ENCODE measurements around the gene UBQLNL. TPM values are rescaled to one million over a fixed set of nuclear protein-coding genes. Genes with fewer than 3 reads are reported as not detected.

UBQLNL gene
- total RNA-seq = under 0.01 TPM in 2 replicates

GRCh38 chr11:5516599-5516998 is at the start of gene UBQLNL:
UBQLNL (minus strand) TSS chr11:5516699; CDS start chr11:5516441, 258 bp downstream.
- no peak within 1 kb of the TSS for H3K4me3 ChIP-seq (ENCODE audit: low read depth, low read length)
- TF ChIP-seq CTCF (IDR thresholded peaks at IDR 0.05; ENCODE audit: insufficient read depth, low read depth, low read length) = no peak
- no peak for DNase-seq (ENCODE audit: low read depth)

GRCh38 chr11:5564259-5565019 is 47.9 kb upstream of the UBQLNL start:
- no peak for TF ChIP-seq CTCF (IDR thresholded peaks at IDR 0.05; ENCODE audit: insufficient read depth, low read depth, low read length)
- no peak for DNase-seq (ENCODE audit: low read depth)
- H3K4me3 ChIP-seq (ENCODE audit: low read depth, low read length) = no peak overlapping the region

GRCh38 chr11:5557751-5558150 is 41.3 kb upstream of the UBQLNL start:
- no peak for TF ChIP-seq CTCF (IDR thresholded peaks at IDR 0.05; ENCODE audit: insufficient read depth, low read depth, low read length)
- DNase-seq (ENCODE audit: low read depth) = no peak
- no peak overlapping the region for H3K4me3 ChIP-seq (ENCODE audit: low read depth, low read length)

GRCh38 chr11:5556596-5557188 is 40.2 kb upstream of the UBQLNL start:
- no peak for TF ChIP-seq CTCF (IDR thresholded peaks at IDR 0.05; ENCODE audit: insufficient read depth, low read depth, low read length)
- no peak for DNase-seq (ENCODE audit: low read depth)
- H3K4me3 ChIP-seq (ENCODE audit: low read depth, low read length) = no peak overlapping the region

- H3K4me3 ChIP-seq (ENCODE audit: low read depth, low read length) = no peak overlapping the region
- DNase-seq (ENCODE audit: low read depth) = no peak
- TF ChIP-seq CTCF (IDR thresholded peaks at IDR 0.05; ENCODE audit: insufficient read depth, low read depth, low read length) = no peak
Measured at GRCh38 chr11:5553343-5553742, 36.8 kb upstream of the UBQLNL start.

GRCh38 chr11:5550440-5551095 is 34.1 kb upstream of the UBQLNL start:
- H3K4me3 ChIP-seq (ENCODE audit: low read depth, low read length) = no peak overlapping the region

More at GRCh38 chr11:5550440-5551095, 34.1 kb upstream of the UBQLNL start:
- no peak for TF ChIP-seq CTCF (IDR thresholded peaks at IDR 0.05; ENCODE audit: insufficient read depth, low read depth, low read length)
- peak; percentile 46 for DNase-seq (ENCODE audit: low read depth)

Measured in fibroblast of villous mesenchyme (primary cell).